ENCODE results near the gene CSMD2. TPM values are rescaled to one million over a fixed set of nuclear protein-coding genes. Genes with fewer than 3 reads are reported as not detected.

CSMD2 gene
- total and polyA plus RNA-seq, 2 of the 8 experiments (the other 6 are each of a cell fraction or from before 2014, with no cell fraction given) = 7.0 to 14.7 TPM

DNA sequence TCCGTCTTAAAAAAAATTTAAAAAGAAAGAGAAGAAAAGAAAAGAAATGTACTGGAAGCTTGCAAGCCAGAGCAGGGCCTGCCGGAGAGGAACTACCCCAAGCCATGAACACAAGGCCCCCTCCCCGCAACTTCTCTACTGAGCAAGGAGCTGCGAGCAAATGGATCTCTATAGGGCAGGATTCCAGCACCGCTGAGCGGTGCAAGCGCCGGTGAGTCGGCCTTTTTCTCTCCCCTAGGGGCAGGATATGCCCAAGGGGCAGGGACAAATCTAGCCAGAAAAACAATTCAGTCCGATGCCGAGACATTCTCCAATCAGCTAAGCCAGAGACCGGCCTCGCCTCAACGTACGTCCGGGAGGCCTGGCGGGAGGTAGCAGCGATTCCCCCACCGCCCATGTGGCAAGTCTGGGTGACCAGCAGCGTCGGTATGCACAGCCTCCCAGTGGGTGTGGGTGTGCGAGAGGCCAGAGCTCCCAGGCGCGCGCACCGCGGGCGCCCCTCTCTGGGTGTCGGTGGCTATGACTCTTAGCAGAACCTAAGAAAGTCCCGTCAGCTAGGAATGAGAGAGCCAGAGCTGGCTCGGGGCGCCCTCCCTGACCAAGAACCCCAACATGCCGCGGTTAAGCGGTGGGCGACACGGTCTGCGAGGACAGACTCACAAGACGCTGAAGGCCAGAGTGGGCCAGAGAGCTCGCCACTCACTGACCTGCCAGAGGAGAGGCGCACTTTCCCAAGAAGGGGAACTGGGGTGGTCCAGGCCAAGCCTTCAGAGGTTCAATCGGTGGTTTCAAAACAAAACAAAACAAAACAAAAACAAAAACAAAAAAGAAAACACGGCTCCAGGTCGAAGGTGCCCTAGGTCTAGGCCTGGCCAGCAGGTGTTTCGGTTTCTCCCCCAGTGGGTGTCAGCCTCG lies 1.9 kb downstream of the CSMD2 start (continued):
- TF ChIP-seq, protein P1, sequence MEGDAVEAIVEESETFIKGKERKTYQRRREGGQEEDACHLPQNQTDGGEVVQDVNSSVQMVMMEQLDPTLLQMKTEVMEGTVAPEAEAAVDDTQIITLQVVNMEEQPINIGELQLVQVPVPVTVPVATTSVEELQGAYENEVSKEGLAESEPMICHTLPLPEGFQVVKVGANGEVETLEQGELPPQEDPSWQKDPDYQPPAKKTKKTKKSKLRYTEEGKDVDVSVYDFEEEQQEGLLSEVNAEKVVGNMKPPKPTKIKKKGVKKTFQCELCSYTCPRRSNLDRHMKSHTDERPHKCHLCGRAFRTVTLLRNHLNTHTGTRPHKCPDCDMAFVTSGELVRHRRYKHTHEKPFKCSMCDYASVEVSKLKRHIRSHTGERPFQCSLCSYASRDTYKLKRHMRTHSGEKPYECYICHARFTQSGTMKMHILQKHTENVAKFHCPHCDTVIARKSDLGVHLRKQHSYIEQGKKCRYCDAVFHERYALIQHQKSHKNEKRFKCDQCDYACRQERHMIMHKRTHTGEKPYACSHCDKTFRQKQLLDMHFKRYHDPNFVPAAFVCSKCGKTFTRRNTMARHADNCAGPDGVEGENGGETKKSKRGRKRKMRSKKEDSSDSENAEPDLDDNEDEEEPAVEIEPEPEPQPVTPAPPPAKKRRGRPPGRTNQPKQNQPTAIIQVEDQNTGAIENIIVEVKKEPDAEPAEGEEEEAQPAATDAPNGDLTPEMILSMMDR (IDR thresholded peaks at IDR 0.05; ENCODE audit: control extremely low read depth in 1 of 3, insufficient read depth in 1 of 3, low read depth in 1 of 3, low read length in 3 of 3) = peak; percentile 65 to 84 (median 77)
- TF ChIP-seq GABPA (IDR thresholded peaks at IDR 0.05; ENCODE audit: borderline replicate concordance, insufficient read depth, low read length) = no peak
- no peak for TF ChIP-seq TBP (IDR thresholded peaks at IDR 0.05; ENCODE audit: low read depth, low read length)
- peak; percentile 59 for TF ChIP-seq TAF7 (optimal IDR thresholded peaks at IDR 0.05; ENCODE audit: borderline replicate concordance, low read depth, low read length)
- peak; percentile 54; the same call in 1 of the 2 replicates for TF ChIP-seq POLR2AphosphoS5 (IDR thresholded peaks at IDR 0.05; ENCODE audit: low read depth, low read length)
- TF ChIP-seq RNF2 (IDR thresholded peaks at IDR 0.05; ENCODE audit: borderline replicate concordance, low read depth, low read length, missing control alignments, poor library complexity, severe bottlenecking) = no peak
- no peak for TF ChIP-seq HDAC6 (IDR thresholded peaks at IDR 0.05; ENCODE audit: low read depth, low read length)
- no peak for TF ChIP-seq GTF2F1 (IDR thresholded peaks at IDR 0.05; ENCODE audit: borderline replicate concordance, low read depth, low read length)
- TF ChIP-seq POU5F1 (IDR thresholded peaks at IDR 0.05; ENCODE audit: low read depth, low read length) = no peak
